ENCODE data around the gene TOP2A. TPM values are rescaled to one million over a fixed set of nuclear protein-coding genes. Genes with fewer than 3 reads are reported as not detected.

The TOP2A gene
- total and polyA plus RNA-seq, 9 of the 15 experiments (the other 6 are each of a cell fraction or from before 2014, with no cell fraction given): 133 to 347 (median 259) TPM

DNA sequence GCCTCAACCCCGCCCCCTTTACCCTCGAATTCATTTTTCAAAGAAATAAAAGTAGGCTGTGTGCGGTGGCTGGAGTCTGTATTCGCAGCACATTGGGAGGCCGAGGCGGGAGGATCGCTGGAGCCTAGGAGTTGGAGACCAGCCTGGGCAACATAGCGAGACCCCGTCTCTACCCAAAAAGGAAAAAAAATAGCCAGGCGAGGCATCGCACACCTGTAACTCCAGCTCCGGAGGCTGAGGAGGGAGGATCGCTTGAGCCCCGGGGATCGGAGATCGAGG, 671 bp upstream of the TOP2A start (continued):
- TF ChIP-seq, protein P1, sequence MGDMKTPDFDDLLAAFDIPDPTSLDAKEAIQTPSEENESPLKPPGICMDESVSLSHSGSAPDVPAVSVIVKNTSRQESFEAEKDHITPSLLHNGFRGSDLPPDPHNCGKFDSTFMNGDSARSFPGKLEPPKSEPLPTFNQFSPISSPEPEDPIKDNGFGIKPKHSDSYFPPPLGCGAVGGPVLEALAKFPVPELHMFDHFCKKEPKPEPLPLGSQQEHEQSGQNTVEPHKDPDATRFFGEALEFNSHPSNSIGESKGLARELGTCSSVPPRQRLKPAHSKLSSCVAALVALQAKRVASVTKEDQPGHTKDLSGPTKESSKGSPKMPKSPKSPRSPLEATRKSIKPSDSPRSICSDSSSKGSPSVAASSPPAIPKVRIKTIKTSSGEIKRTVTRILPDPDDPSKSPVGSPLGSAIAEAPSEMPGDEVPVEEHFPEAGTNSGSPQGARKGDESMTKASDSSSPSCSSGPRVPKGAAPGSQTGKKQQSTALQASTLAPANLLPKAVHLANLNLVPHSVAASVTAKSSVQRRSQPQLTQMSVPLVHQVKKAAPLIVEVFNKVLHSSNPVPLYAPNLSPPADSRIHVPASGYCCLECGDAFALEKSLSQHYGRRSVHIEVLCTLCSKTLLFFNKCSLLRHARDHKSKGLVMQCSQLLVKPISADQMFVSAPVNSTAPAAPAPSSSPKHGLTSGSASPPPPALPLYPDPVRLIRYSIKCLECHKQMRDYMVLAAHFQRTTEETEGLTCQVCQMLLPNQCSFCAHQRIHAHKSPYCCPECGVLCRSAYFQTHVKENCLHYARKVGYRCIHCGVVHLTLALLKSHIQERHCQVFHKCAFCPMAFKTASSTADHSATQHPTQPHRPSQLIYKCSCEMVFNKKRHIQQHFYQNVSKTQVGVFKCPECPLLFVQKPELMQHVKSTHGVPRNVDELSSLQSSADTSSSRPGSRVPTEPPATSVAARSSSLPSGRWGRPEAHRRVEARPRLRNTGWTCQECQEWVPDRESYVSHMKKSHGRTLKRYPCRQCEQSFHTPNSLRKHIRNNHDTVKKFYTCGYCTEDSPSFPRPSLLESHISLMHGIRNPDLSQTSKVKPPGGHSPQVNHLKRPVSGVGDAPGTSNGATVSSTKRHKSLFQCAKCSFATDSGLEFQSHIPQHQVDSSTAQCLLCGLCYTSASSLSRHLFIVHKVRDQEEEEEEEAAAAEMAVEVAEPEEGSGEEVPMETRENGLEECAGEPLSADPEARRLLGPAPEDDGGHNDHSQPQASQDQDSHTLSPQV (IDR thresholded peaks at IDR 0.05): 0 out of 2 replicates have a peak, but pooled peaks have one; percentile 36
- TF ChIP-seq XRCC4 (IDR thresholded peaks at IDR 0.05; ENCODE audit: extremely low read depth, insufficient read depth, insufficient read length): no peak

DNA sequence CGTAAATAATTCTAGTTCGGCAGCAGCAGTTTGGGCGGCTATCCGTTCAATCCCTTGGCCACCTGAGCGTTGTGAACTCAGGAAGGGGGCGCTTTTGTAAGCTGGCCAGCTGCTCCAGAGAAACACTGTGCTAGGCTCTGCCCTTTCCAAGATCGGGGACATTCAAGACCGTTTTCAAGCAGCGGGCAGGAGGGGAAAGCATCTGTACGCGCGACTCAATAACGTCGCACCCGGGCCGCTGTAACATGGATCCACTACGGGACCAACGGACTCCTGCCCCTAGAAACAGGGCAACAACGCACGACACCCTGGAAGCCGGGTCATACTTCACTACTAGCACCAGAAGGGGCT, 463 bp downstream of the TOP2A start:
- POLR2A ChIA-PET: interaction anchor here (0.6 to 3.4 kb wide), 23 partner anchors 9 to 289 kb away, joined by 3 to 27 read pairs (median 4); partner anchors contain the start of gene IGFBP4
- in situ Hi-C loops (cut with MboI): no loop called here
- peak; percentile 74 for ATAC-seq
- TF ChIP-seq, protein P2, sequence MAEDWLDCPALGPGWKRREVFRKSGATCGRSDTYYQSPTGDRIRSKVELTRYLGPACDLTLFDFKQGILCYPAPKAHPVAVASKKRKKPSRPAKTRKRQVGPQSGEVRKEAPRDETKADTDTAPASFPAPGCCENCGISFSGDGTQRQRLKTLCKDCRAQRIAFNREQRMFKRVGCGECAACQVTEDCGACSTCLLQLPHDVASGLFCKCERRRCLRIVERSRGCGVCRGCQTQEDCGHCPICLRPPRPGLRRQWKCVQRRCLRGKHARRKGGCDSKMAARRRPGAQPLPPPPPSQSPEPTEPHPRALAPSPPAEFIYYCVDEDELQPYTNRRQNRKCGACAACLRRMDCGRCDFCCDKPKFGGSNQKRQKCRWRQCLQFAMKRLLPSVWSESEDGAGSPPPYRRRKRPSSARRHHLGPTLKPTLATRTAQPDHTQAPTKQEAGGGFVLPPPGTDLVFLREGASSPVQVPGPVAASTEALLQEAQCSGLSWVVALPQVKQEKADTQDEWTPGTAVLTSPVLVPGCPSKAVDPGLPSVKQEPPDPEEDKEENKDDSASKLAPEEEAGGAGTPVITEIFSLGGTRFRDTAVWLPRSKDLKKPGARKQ (CRISPR knock-in tag; IDR thresholded peaks at IDR 0.05): no peak
- no peak for TF ChIP-seq TFAM (CRISPR knock-in tag; conservative IDR thresholded peaks at IDR 0.05)
- no peak for TF ChIP-seq HNRNPK (IDR thresholded peaks at IDR 0.05; ENCODE audit: low read depth, low read length, poor library complexity, severe bottlenecking)
- TF ChIP-seq, protein P3, sequence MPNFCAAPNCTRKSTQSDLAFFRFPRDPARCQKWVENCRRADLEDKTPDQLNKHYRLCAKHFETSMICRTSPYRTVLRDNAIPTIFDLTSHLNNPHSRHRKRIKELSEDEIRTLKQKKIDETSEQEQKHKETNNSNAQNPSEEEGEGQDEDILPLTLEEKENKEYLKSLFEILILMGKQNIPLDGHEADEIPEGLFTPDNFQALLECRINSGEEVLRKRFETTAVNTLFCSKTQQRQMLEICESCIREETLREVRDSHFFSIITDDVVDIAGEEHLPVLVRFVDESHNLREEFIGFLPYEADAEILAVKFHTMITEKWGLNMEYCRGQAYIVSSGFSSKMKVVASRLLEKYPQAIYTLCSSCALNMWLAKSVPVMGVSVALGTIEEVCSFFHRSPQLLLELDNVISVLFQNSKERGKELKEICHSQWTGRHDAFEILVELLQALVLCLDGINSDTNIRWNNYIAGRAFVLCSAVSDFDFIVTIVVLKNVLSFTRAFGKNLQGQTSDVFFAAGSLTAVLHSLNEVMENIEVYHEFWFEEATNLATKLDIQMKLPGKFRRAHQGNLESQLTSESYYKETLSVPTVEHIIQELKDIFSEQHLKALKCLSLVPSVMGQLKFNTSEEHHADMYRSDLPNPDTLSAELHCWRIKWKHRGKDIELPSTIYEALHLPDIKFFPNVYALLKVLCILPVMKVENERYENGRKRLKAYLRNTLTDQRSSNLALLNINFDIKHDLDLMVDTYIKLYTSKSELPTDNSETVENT (CRISPR knock-in tag; IDR thresholded peaks at IDR 0.05): no peak
- TF ChIP-seq, protein P4, sequence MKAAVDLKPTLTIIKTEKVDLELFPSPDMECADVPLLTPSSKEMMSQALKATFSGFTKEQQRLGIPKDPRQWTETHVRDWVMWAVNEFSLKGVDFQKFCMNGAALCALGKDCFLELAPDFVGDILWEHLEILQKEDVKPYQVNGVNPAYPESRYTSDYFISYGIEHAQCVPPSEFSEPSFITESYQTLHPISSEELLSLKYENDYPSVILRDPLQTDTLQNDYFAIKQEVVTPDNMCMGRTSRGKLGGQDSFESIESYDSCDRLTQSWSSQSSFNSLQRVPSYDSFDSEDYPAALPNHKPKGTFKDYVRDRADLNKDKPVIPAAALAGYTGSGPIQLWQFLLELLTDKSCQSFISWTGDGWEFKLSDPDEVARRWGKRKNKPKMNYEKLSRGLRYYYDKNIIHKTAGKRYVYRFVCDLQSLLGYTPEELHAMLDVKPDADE (conservative IDR thresholded peaks at IDR 0.05; ENCODE audit: control insufficient read depth, low read depth, low read length): 0 out of 2 replicates have a peak, but pooled peaks have one; percentile 51
- no peak for TF ChIP-seq PTBP1 (IDR thresholded peaks at IDR 0.05; ENCODE audit: low read depth, low read length)
- TF ChIP-seq E2F3 (CRISPR knock-in tag; IDR thresholded peaks at IDR 0.05): no peak

More for the DNA sequence above, 463 bp downstream of the TOP2A start:
- FAIRE-seq (peak; percentile 82), DNase-seq (ENCODE audit: extremely low read depth in 1 of 4, low spot score in 3 of 4) (peak in 2 of 4 experiments; percentile 43 to 71)
- CTCF ChIA-PET (ENCODE audit: low intra/inter-chr PET ratio): no interaction called here
- Histone ChIP-seq H3K4me1 (replicated peaks in 1 of 2; ENCODE audit: control insufficient read depth in 2 of 2, insufficient read depth in 2 of 2, low read length in 2 of 2) (peaks cover 7 to 15% of the 10 kb centered on the region in 2 experiments), H3K9ac (ENCODE audit: insufficient read depth in 1 of 2, low read depth in 2 of 2, low read length in 2 of 2) (peak overlapping the region; percentile 96 to 98), H3K27me3 (ENCODE audit: control insufficient read depth in 2 of 2, insufficient read depth in 2 of 2, low read length in 2 of 2) (no peaks in the 10 kb centered on the region), H3K9me1 (ENCODE audit: control insufficient read depth, insufficient read depth, low read length) (no peaks in the 10 kb centered on the region), H3K36me3 (ENCODE audit: control insufficient read depth, insufficient read depth, low read length) (peaks cover 42% of the 10 kb centered on the region), H3K4me2 (ENCODE audit: insufficient read depth, low read length) (peak overlapping the region; percentile 88), H3K9me3 (replicated peaks; ENCODE audit: control insufficient read depth, insufficient read depth, low read depth, low read length) (no peaks in the 10 kb centered on the region), H2AFZ (ENCODE audit: low read depth, low read length) (peak overlapping the region; percentile 86), H3K27ac (ENCODE audit: extremely low read depth, low read depth, low read length) (peak overlapping the region; percentile 92), H3K79me2 (ENCODE audit: control insufficient read depth, insufficient read depth, low read length) (peaks cover 45% of the 10 kb centered on the region), H3K4me3 (peak overlapping the region; percentile 74), H4K20me1 (replicated peaks; ENCODE audit: control insufficient read depth, insufficient read depth, low read length) (no peaks in the 10 kb centered on the region)
- TSS peak; percentile 71 for BruUV-seq (replicated peaks)
- intact Hi-C loops (cut with micrococcal nuclease): loop anchor here (1.0 kb wide), 1 partner anchor 59 kb away; no protein-coding TSS in a partner anchor
- WGBS (ENCODE audit: insufficient coverage, low coverage, missing lambda C conversion rate): 0% methylated on average over 21 of the region's 21 CpGs
